Cardiac muscle cell (in vitro differentiated cells and primary cell): Measurements from ENCODE around the gene KDM7A. TPM values are rescaled to one million over a fixed set of nuclear protein-coding genes. Genes with fewer than 3 reads are reported as not detected.

ENCODE experiments used
- DNase-seq, 2 donors: peaks; one replicate each; pipeline versions ENCODE4 v3.0.0 to v3.0.0-alpha.2; 2010 to 2017; ENCODE audit warnings: low read depth in 1 of 2, low spot score in 1 of 2
- H3K27ac ChIP-seq: fragments of 200-600 bp; sonication (generic); 2 replicates; pipeline ENCODE4 v1.5.1; 2016
- H3K27me3 ChIP-seq: fragments of 200-600 bp; sonication (generic); 2 replicates; pipeline ENCODE4 v1.6.0; 2016; ENCODE audit warnings: control low read depth
- H3K36me3 ChIP-seq: fragments of 200-600 bp; sonication (generic); 2 replicates; pipeline ENCODE4 v1.5.1; 2016; ENCODE audit warnings: control low read depth
- H3K4me1 ChIP-seq: fragments of 200-600 bp; sonication (generic); 2 replicates; pipeline ENCODE4 v1.8.1; 2017; ENCODE audit warnings: low read depth, mild to moderate bottlenecking, mixed run types
- H3K4me3 ChIP-seq: fragments of 200-600 bp; sonication (generic); 2 replicates; pipeline ENCODE4 v1.5.1; 2016; ENCODE audit warnings: mild to moderate bottlenecking
- H3K9me3 ChIP-seq: fragments of 200-600 bp; sonication (generic); 2 replicates; pipeline ENCODE4 v1.5.1; 2017; ENCODE audit warnings: low read depth, mild to moderate bottlenecking, control low read depth
- CTCF ChIP-seq: IDR thresholded peaks from 2 replicates; pipeline ENCODE4 v1.5.1; 2012; ENCODE audit warnings: low read depth, mild to moderate bottlenecking, low read length
- polyA plus RNA-seq: library from polyadenylated mRNA; unstranded; fragments of >200 nt; fragmentation: Nextera tagmentation; extraction: Ambion mirVana; gene quantifications from 2 replicates; pipeline ENCODE4 v1.2.1, GENCODE V29; 2016
- total RNA-seq: library from RNA; depleted of rRNA; stranded (reverse); fragments of >200 nt; gene quantifications from 2 replicates; pipeline ENCODE4 v1.2.3, GENCODE V29; 2016

KDM7A gene
- total and polyA plus RNA-seq, 2 experiments from 2014 or later: 1.9 to 7.5 TPM

GRCh38 chr7:140219672-140220524 lies 43.1 kb upstream of the KDM7A start:
- DNase-seq: no peak
- H3K27ac ChIP-seq: no peak overlapping the region

GRCh38 chr7:140218656-140219055 lies 41.9 kb upstream of the KDM7A start:
- H3K4me1 ChIP-seq: peaks cover 4% of the 10 kb centered on the region
- H3K27ac ChIP-seq: no peak overlapping the region
- H3K9me3 ChIP-seq: no peaks in the 10 kb centered on the region
- no peaks in the 10 kb centered on the region for H3K36me3 ChIP-seq
- H3K4me3 ChIP-seq: no peak overlapping the region
- H3K27me3 ChIP-seq: no peaks in the 10 kb centered on the region
- TF ChIP-seq CTCF: no peak
- DNase-seq: no peak

More at GRCh38 chr7:140219672-140220524, 43.1 kb upstream of the KDM7A start:
- H3K9me3 ChIP-seq: no peaks in the 10 kb centered on the region
- no peaks in the 10 kb centered on the region for H3K36me3 ChIP-seq
- H3K27me3 ChIP-seq: no peaks in the 10 kb centered on the region
- TF ChIP-seq CTCF: no peak
- H3K4me1 ChIP-seq: peaks cover 4% of the 10 kb centered on the region
- no peak overlapping the region for H3K4me3 ChIP-seq

- H3K4me1 ChIP-seq: no peaks in the 10 kb centered on the region
- no peaks in the 10 kb centered on the region for H3K36me3 ChIP-seq
- no peak overlapping the region for H3K27ac ChIP-seq
- H3K4me3 ChIP-seq: no peak overlapping the region
- no peaks in the 10 kb centered on the region for H3K9me3 ChIP-seq
- no peaks in the 10 kb centered on the region for H3K27me3 ChIP-seq
- no peak for TF ChIP-seq CTCF
- no peak for DNase-seq
These were observed 41.1 kb upstream of the KDM7A start for GRCh38 chr7:140217750-140218501.

GRCh38 chr7:140215281-140215680 lies 38.5 kb upstream of the KDM7A start:
- Histone ChIP-seq H3K36me3 (no peaks in the 10 kb centered on the region), H3K27ac (no peak overlapping the region), H3K27me3 (no peaks in the 10 kb centered on the region), H3K9me3 (no peaks in the 10 kb centered on the region), H3K4me1 (no peaks in the 10 kb centered on the region), H3K4me3 (no peak overlapping the region)
- no peak for DNase-seq
- no peak for TF ChIP-seq CTCF

GRCh38 chr7:140214075-140214684 lies 37.4 kb upstream of the KDM7A start:
- Histone ChIP-seq H3K27me3 (no peaks in the 10 kb centered on the region), H3K4me1 (no peaks in the 10 kb centered on the region), H3K27ac (no peak overlapping the region), H3K36me3 (no peaks in the 10 kb centered on the region), H3K4me3 (no peak overlapping the region), H3K9me3 (no peaks in the 10 kb centered on the region)
- DNase-seq: peak in 1 of 2 donors; percentile 77
- no peak for TF ChIP-seq CTCF
